Measurements from ENCODE around the gene PYDC1. TPM values are rescaled to one million over a fixed set of nuclear protein-coding genes. Genes with fewer than 3 reads are reported as not detected.

PYDC1 gene
- polyA plus RNA-seq, 3 donors: not detected

- H3K4me1 Mint-ChIP-seq: peaks cover 43% of the 10 kb centered on the region
- no peak for DNase-seq
- H3K4me1 ChIP-seq (ENCODE audit: control insufficient read depth in 1 of 2, insufficient read depth in 2 of 2, low read length in 2 of 2): peaks cover 34 to 45% of the 10 kb centered on the region in 2 donors
- H3K9me3 ChIP-seq (replicated peaks in 1 of 2; ENCODE audit: control insufficient read depth in 1 of 2, insufficient read depth in 1 of 2, low read length in 2 of 2): peaks cover 0 to 4% of the 10 kb centered on the region in 2 donors
- no peaks in the 10 kb centered on the region for H3K79me2 ChIP-seq (ENCODE audit: insufficient read depth, low read length)
- WGBS (ENCODE audit: insufficient coverage): 42% methylated on average over 2 of the region's 4 CpGs
- intact Hi-C loops (cut with micrococcal nuclease): loop anchor here (2.0 to 10.0 kb wide), 3 partner anchors 14 to 62 kb away; partner anchors contain the start of genes ITGAM (in 2 of the 2), PRSS36 (in 1 of the 2) and PYCARD (in 1 of the 2)
- peaks cover 0 to 10% (median 7%) of the 10 kb centered on the region in 7 donors for H3K9me3 Mint-ChIP-seq
- H3K4me3 ChIP-seq (replicated peaks in 1 of 3; ENCODE audit: low read depth in 2 of 3, low read length in 3 of 3): peak overlapping the region in 1 of 3 experiments; percentile 79
- H3K27me3 ChIP-seq (ENCODE audit: control insufficient read depth in 2 of 2, insufficient read depth in 2 of 2, low read length in 2 of 2): peaks cover 9 to 59% of the 10 kb centered on the region in 2 donors
- H3K4me3 Mint-ChIP-seq: peak overlapping the region; percentile 81 to 97
- peaks cover 65 to 81% (median 65%) of the 10 kb centered on the region in 3 donors for H3K27me3 Mint-ChIP-seq (ENCODE audit: low read depth in 3 of 3)
- peaks cover 15 to 16% of the 10 kb centered on the region in 2 donors for H3K36me3 Mint-ChIP-seq
- no peak overlapping the region for H3K9ac ChIP-seq (ENCODE audit: insufficient read depth, low read length, poor library complexity, severe bottlenecking)
- peak overlapping the region; percentile 90 for H3K4me2 ChIP-seq (replicated peaks; ENCODE audit: extremely low read depth, low read length, poor library complexity, severe bottlenecking)
- no peak overlapping the region for H3K27ac ChIP-seq (ENCODE audit: low read depth in 1 of 2, low read length in 2 of 2)
- H3K36me3 ChIP-seq (replicated peaks in 1 of 2; ENCODE audit: control insufficient read depth in 1 of 2, insufficient read depth in 2 of 2, low read length in 2 of 2): no peaks in the 10 kb centered on the region
- no peaks in the 10 kb centered on the region for H4K20me1 ChIP-seq (ENCODE audit: insufficient read depth, low read length)
- peak overlapping the region in 1 of 7 donors; percentile 88 for H3K27ac Mint-ChIP-seq
- no peak for TF ChIP-seq CTCF (IDR thresholded peaks at IDR 0.05)
- peak overlapping the region; percentile 76 for H2AFZ ChIP-seq (ENCODE audit: insufficient read depth, low read depth, low read length, poor library complexity, severe bottlenecking)
These were observed 198 bp upstream of the PYDC1 start for GRCh38 chr16:31217136-31217530.

GRCh38 chr16:31215287-31216162, 1.4 kb downstream of the PYDC1 start:
- Histone ChIP-seq H3K36me3 (replicated peaks in 1 of 2; ENCODE audit: control insufficient read depth in 1 of 2, insufficient read depth in 2 of 2, low read length in 2 of 2) (no peaks in the 10 kb centered on the region), H3K79me2 (ENCODE audit: insufficient read depth, low read length) (no peaks in the 10 kb centered on the region), H4K20me1 (ENCODE audit: insufficient read depth, low read length) (no peaks in the 10 kb centered on the region), H3K27ac (ENCODE audit: low read depth in 1 of 2, low read length in 2 of 2) (no peak overlapping the region), H3K27me3 (ENCODE audit: control insufficient read depth in 2 of 2, insufficient read depth in 2 of 2, low read length in 2 of 2) (peaks cover 9 to 48% of the 10 kb centered on the region in 2 donors), H3K4me2 (replicated peaks; ENCODE audit: extremely low read depth, low read length, poor library complexity, severe bottlenecking) (peak overlapping the region; percentile 90), H3K9me3 (replicated peaks in 1 of 2; ENCODE audit: control insufficient read depth in 1 of 2, insufficient read depth in 1 of 2, low read length in 2 of 2) (peaks cover 0 to 4% of the 10 kb centered on the region in 2 donors), H3K4me3 (replicated peaks in 1 of 3; ENCODE audit: low read depth in 2 of 3, low read length in 3 of 3) (peak overlapping the region; percentile 36 to 79 (median 52)), H3K9ac (ENCODE audit: insufficient read depth, low read length, poor library complexity, severe bottlenecking) (peak overlapping the region; percentile 58), H2AFZ (ENCODE audit: insufficient read depth, low read depth, low read length, poor library complexity, severe bottlenecking) (peak overlapping the region; percentile 89), H3K4me1 (ENCODE audit: control insufficient read depth in 1 of 2, insufficient read depth in 2 of 2, low read length in 2 of 2) (peaks cover 34 to 40% of the 10 kb centered on the region in 2 donors)
- DNase-seq: peak; percentile 30 to 40 (median 36)
- Mint-ChIP-seq H3K9me3 (peaks cover 0 to 10% (median 6%) of the 10 kb centered on the region in 7 donors), H3K4me3 (peak overlapping the region; percentile 81 to 97), H3K36me3 (peaks cover 16 to 17% of the 10 kb centered on the region in 2 donors), H3K4me1 (peaks cover 41% of the 10 kb centered on the region), H3K27ac (peak overlapping the region in 5 of 7 donors; percentile 11 to 49 (median 27)), H3K27me3 (ENCODE audit: low read depth in 3 of 3) (peaks cover 55 to 67% (median 56%) of the 10 kb centered on the region in 3 donors)
- under 1% methylated on average over 58 of the region's 63 CpGs for WGBS (ENCODE audit: insufficient coverage)
- intact Hi-C loops (cut with micrococcal nuclease): loop anchor here (2.0 to 10.0 kb wide), 3 partner anchors 13 to 61 kb away; partner anchors contain the start of genes ITGAM (in 2 of the 2), PRSS36 (in 1 of the 2) and PYCARD (in 1 of the 2)
- no peak for TF ChIP-seq CTCF (IDR thresholded peaks at IDR 0.05)
